NCI-H1436 treated with DMSO at 0.1 percent for 48 hours (cell line): Measurements from ENCODE around the gene SYTL2.
A peak's percentile ranks its signal among the peaks of the same experiment; 100 is the strongest.

Source experiments
- DNase-seq: peaks from one replicate; lab custom pipeline; 2025; lab: John Stamatoyannopoulos, UW

SYTL2 gene

DNA sequence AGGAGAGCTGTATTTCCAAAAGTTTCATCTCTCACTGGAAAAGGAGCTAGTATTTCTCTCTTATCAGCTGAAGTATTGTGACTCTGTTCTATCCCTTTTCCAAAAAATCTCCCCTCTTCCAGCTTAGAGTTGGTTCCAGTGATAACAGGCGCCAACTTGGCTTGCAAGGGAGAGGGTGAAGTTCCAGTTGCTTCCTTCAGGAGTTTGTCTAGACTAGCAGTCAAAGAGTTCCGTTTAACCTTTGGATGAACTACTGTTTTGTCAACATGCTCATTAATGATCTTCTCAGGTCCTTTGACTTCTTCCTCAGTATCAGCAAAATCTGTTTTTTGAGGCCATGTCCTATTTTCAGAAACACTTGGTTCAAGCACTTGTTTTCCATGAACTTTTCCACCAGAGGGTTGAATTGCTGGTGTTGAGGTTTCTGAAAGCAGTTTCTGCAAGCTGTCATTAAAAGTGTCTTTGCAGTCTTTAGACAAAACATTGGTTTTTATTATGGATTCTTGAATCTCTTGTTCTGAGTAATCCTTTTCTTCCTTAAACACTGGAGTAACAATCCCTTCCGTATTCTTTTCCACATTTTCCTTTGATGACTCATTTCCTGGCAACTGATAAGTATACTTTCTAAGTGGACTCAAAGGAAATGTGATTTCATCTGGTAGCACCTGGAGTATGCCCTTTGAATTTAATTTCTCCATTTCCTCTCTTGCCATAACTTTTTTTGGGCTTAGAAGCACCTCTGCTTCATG lies 85.3 kb downstream of the SYTL2 start:
- DNase-seq = no peak

DNA sequence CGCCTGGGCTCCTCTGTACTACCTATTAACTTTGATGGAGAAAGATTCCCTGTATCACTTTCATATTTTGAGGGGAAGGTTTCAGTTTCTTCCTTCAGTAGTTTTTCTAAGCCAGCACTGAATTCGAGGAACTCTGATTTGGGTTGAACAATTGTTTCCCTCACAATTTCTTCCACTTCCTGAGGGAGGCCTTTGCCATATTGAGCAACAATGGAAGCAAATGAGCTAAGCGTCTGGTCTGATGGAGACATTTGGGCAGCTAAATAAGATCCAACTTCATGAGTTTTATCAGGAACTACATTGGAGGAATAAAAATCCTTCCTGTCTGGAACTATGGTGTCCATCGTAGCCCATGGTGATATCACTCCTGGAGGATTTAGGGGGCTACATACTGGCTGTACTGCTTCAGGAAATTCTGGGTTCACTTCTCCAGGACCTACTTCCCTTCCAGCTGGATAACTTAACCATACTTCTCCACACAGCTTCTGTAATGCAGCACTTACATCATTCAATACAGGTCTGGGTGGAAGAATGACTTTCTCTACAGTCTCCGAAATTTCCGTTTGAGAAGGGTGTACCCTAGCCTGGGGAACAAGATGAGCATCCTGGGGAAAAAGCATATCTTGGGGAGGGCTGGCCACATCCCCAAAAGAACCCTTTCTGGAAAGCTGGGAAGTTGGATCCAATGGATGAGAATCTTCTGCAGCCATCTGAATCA lies 86.0 kb downstream of the SYTL2 start:
- DNase-seq = no peak

DNA sequence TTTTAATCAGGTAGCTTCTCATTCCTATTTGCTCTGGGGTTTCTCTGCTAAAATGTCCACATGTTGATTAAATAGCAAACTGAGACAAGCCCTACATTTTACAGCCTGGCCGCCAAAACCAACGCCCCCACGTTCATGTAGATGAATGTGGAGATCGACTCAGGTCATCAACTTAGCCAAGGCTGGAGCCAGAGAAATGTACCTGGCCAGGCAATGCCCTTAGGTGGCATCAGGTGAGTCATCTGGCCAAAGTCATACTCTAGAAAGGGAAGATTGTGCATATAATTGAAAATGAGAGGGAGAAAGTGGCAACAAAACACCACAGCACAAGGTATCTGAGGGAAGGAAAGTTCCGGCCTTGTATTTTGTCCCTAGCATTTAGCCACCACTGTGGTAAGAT lies 87.9 kb downstream of the SYTL2 start:
- no peak for DNase-seq

DNA sequence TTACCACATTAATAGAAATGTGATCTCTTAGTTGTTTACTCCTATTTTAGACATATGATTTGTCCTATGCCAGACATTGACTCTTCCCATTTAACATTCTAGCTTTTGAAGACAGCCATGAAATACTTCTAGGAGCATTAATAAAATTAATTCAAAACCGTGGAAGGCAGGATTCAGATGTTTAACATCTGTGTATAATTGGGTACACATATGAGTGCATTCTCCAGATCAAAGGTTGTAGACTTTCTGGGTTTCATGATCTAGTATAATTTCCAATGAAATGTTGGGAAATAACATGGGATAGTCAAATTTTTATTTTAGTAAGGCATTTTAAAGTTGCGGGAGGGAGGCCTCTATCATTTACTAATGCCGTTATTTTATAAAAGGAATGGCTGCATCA lies 89.8 kb downstream of the SYTL2 start:
- DNase-seq = no peak

DNA sequence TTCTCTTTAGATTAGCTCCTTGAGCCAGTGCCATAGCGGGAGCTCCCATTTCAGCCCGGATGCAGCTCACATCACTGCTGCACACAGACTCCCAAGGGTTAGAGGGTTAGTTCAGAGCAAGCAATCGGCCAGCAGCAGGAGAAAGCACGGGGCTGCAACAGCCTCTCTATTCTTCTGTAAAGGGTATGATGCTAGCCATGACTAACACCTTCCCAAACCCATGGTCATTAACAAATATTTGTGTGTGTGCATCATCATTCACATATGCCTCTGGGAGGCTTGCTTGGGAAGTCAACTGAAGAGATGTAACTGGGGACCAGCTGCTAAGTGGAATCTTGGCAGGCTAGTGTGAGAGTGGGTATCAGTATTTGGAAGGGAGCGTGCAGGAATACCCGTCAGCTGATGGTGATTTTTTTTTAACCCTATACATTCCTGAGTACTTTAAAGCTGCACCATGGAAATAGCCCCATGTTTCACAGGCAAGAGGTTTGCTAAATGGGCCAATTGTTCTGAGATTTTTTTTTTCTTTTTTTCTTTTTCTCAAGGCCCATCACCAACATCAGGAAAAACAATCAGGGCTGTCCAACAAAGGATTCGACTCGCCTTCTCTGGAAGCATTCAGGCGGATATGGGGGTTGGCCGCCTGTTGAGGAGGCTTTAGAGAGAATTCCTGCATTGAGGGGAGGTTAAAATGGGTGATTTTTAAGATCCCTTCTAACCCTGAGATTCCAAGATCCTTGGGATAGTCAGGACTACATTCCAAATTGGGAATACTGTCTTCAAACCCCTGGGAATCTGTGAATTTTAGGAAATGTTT lies 91.7 kb downstream of the SYTL2 start:
- no peak for DNase-seq

DNA sequence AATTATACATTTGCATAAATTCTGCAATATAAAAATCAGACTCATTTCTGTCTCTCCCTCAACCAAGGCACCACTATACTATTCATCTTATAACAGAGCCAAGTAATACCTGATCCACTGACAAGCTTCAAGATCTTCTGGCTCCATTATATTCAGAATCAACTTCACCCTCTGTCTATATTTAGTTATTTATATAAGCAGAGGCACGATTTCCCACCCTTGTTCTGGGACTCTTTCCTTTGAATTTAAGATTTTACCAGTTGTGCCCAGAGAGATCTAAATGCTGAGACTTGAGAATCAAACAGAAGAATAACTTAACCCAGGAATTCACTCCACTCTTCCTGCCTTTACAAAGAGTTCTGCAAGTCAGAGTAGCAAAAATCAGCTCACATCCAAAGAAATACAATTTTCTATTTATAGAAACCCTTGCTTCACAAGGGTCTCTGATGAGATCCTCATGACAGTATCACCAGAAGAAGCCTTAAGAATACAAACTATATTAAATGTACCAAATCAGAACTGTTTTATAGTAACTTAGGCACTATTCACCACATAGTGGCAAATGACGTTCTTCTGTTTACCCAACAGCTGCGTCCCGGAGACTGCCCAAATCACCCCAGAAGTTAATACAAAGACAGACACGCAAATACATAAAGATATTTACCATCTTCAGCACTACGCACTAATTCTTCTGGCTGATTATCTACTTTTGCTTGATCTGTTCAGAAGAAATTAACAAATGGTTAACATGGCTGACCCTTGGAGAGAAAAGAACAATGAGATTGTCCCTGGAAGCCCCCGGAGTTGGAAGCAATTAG lies 92.6 kb downstream of the SYTL2 start:
- no peak for DNase-seq

DNA sequence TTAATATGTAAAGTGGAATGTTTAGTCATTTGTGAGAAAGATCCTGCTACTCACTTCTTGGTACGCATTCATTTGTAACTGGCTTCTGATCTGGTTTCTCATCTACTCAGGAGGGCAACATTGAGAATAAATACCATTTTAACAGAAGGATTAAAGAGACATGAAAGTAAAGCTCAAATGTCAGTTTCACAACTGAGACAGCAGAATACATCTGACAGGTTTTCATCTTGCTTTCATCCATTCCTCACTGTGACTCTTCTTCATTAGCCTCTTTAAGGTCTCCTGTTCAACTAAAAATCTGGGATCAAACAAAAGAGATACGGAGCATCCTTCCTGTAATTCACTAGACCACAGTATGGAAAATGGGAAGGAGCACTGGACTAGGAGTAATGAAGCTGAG lies 93.5 kb downstream of the SYTL2 start:
- DNase-seq = no peak

DNA sequence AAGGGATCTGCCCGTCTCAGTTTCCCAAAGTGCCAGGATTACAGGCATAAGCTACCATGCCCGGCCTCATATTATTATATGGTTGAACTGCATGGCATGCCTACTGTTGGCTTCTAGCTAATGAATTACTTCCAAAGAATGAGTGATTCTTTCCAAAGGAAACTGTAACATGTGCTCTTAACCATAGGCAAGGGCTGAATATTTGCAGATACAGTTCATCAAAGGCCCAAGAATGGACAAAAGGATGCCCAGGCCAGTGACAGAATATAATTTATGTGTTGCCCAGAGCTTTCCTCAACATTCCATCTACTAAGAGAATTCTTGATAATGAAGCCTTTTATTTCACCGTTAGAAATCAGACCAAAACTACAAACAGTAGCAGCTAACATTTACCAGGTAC lies 98.0 kb downstream of the SYTL2 start:
- no peak for DNase-seq

DNA sequence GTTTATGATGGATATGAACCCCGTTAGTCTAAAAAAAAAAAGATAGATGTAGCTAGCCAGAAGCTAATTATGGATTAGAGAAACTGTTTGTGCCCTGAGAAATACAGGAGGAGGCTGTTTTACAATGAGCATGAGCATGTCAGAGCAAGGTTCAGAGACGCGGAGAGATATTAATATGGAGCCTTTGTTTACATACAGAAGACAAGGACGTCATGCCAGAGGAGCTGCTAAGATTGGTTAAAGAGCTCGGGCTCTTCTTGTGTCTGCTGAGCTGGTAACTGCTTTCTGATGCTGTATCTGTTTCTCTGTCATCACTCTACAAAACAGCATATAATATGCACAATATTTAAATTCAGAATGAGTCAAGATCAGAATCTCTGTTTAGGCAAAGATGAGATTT lies 100.0 kb downstream of the SYTL2 start:
- DNase-seq = no peak

DNA sequence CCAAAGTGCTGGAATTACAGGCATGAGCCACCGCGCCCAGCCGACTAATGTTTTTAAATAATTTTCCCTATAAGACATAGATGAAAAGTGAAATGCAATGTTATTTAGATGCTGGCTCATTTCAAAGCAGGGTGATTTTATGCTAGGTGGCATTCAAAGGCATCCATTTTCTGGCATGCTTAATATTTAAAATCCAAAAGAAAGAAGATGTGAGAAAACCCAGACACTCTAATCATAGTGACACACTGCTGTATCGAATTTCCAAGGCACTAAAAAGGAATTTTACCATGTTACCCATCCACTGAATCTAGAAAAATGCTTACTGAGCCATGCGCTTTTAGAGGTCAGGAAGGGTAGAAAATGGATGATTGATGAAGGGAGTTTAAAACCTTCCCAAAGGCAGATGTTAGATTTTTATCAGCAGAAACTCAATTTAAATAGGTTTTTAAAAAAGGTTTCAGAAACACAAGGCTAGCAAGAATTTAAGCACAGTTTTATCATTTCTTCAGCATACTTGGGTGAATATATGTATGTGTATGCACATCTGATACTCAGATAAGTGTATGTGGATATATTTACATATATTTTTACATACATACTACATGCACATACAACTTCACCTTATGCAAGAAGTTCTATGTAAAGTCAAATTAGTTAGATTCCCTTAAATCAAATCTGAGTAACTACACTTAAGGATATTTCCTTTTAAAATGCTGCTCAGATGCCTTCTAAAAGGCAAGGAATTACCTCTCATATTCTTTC lies 100.8 kb downstream of the SYTL2 start:
- DNase-seq = no peak

DNA sequence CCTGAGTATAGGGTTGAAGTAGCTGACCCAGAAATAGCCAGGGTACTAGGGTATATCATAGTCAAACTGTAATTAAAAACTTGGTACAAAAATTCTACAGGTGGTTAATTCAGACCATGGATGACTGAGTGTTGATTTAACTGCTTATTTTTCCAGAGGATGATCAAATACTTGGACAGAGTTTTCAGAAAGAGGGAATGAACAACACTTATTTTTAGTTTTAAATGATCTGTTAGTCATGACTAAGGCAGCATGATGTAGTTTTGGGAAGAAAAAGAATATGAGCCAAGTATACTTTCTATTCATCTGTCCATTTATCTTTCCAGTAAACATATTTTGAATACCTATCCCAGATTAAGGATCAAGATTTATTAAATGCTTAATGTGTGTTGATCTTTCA lies 105.1 kb downstream of the SYTL2 start:
- DNase-seq = no peak

DNA sequence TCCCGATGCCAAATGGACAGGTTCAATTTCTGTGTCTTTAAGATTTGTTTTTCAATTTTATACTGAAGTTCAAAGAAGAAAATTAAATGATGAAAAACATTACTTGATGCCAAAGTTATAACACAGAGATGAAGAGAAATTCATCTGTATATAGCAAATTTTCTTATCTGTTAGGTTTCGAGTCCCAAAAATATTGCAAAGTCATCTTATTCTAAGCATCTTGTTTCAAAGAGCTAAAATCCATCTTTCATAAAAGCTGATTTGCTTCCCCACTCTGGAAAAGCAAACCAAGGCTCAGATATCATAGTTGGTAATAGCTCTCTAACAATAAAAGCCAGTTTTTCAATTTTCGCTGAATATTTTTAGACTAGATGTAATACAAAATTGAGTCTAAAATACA lies 106.0 kb downstream of the SYTL2 start:
- DNase-seq = no peak

DNA sequence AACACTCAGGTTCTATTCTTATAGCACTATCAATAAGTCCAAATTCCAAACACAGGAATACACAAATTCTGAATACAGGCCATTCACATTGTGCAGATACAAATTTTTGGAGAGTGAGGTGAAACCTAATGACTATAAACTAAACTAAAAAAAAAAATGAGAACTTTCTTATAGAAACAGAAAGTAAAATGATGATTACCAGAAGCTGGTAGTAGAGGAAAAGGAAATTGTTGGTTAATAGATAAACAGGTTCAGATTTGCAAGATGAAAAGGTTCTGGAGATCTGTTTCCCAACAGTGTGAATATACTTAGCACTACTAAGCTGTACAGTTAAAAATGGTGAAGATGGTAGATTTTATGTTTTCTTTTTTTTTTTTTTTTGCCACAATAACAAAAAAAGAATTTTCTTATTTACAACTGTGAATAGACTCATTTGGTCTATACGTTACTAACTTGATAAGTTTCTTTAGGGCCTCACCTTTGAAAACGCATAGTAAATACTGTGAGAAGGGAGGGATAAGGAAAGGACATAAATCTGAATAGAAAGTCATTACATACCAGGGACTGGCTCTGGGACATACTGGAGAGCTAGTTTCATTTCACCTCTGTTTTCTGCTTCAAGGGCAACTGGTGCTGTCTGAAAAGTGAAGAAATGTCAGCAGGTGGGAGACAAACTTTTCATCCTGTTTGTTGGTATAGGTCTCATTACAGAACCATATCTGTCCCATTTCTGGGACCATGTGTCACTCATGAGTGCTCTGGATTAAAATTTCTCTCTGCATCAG lies 110.8 kb downstream of the SYTL2 start:
- no peak for DNase-seq

DNA sequence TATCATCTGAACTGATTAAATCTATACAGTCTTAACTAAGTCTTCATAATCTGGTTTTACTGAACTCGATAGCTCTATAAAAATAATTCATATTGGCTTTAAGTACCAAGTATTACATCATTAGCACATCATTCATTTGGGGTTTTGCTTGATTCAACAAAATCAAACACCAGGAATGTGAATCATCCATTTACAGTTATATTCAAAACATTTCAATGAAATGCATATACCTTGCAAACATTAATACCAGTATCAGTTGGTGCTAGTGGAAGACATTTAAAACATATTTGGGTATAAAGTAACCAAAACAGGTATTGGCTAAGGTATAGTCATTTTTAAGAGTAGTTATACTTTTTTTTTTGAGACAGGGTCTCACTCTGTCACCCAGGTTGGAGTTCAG lies 112.7 kb downstream of the SYTL2 start:
- no peak for DNase-seq

DNA sequence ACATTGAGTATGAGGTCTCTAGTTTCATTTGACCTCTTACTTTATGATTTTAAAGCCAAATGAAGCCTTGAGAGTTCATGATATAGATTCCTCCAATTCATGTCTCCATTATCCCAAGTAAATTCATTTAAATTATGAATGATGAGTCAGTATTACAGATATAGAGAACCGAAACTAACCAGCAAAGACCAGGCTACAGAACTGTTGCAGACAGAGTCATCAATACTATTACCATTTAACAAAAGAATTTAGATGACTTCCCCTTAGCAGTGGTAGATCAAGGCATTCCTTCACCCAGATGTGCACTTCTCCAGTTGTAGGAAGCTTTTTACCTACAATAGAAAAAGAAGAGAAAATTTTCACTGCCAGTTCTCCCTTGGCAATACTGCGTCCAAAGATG lies 113.2 kb downstream of the SYTL2 start:
- no peak for DNase-seq

DNA sequence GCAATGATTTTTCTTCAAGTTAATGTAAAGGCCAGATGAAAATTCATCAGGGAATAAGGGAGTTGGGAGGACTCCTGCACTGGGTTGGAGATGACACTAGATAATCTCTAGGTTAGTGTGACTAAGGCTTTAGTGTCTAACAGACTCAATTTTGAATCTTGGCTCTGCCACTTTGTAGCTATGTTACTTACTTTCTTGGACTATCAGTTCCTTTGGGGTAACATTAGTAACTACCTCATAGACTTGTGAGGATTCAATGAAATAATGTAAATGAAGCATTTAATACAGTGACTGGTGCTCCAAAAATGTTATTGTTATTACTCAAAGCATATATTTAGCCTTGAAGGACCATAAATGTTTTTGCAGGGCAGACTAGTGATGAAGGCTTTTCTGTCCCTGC lies 115.4 kb downstream of the SYTL2 start:
- no peak for DNase-seq

DNA sequence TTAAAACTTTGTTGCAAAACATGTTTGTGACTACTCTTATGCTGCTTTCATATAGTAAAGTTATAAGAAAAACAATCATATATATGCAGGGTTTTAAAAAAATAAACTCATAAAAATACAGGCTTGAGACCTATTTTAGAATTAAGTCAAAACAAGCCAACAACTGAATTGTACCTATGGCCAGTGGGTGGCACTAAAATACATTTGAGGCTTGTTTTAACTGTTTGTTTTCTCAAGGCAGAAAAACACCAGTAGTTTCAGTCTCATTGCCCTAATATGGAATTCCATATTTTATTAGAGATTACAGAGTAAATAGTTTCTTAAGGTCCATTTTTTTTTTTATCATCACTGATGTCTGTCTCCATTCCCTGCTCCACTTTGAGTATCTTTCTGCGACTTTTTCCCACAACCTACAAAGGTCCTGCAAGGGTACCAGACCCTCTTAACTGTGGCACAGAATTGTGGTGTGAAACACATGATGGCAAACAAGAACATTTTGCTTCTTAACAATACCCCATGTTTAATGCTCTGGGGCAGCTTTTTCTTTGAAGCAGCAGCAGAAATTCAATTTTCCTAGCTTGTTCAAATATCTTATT lies 116.5 kb downstream of the SYTL2 start:
- no peak for DNase-seq

DNA sequence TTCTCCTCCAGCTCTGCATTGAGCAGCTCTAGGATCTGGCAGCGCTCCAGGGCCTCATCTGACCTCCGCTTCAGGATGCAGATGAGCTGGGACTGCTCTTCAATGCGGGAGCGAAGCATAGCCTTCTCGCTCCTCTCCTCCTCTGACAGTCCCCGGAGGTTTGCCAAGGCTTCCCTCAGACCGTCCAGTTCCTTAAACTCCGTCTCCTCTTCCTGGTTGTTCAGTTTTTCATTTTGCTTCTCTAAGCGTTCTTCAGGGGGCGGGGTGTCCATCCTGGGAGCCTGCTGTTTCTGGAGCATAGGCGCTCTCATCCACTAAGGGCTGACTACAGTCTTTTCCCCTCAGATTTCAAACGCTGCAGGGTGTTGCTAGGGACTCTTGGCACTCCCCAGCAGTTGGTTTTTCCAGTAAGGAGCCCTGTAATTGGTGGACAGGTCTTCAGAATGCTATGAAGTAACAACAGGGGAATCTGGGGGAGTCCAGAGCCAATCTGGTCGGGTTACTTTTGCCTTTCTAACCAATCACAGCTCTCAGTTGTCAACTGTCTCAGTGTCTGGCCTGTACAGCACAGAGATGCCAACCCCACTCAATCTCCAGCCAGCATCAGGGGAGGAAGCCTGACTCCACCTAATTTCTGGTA lies 125.0 kb downstream of the SYTL2 start, which contains the start of gene CCDC89:
Gene CCDC89 (minus strand): TSS at position 376 of the 640 bp plus-strand sequence. CDS start 65 bp downstream, at position 311.
- peak; percentile 93 for DNase-seq

DNA sequence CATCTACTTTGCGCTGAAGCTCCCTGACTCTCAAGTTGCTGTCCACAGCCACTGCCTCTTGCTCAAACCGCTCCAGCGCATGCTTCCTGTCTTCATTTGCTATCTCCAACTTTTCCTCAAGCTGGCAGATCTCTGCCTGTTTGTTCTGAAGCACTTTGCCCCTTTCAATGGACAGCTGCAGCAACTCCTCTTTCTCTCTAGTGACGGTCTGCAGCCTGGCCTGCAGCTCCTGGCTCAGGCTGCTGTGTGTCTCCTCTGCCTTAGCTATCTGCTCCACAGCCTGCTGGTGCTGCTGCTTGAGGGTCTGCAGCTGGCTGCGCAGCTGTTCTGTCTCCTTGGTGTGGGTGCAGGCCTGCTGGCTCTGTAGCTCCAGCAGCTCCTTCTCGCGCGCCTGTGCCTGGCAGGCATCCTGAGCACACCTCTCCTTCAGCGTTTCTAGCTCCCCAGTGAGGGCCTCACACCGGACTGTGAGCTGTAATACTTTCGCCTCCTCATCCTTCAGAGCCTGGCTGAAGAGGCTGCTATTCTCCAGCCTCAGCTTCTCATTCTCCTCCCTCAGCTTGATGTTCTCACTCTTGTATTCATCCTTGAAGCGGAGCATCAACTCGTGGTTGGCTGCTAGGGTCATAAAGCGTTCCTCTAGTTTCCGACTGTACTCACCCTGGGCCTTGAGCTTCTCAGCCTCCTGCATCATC lies 125.7 kb downstream of the SYTL2 start:
- no peak for DNase-seq
